Fibroblast of lung (primary cell): ENCODE results near the gene TIGD4.

Experiments
- CTCF ChIP-seq, 2 donors: IDR thresholded peaks in 1 of 2; conservative IDR thresholded peaks in 1 of 2; 1 replicate in 1 of 2; 2 replicates in 1 of 2; pipeline ENCODE4 v1.5.1; 2011 to 2012; ENCODE audit warnings: low read length in 2 of 2, control low read depth in 1 of 2, inconsistent platforms in 1 of 2, low read depth in 1 of 2, mild to moderate bottlenecking in 1 of 2
- EZH2 ChIP-seq: IDR thresholded peaks from 2 replicates; pipeline ENCODE4 v1.5.1; 2012; ENCODE audit warnings: low read length, control low read depth, mild to moderate bottlenecking; ENCODE audit errors: missing control alignments

DNA sequence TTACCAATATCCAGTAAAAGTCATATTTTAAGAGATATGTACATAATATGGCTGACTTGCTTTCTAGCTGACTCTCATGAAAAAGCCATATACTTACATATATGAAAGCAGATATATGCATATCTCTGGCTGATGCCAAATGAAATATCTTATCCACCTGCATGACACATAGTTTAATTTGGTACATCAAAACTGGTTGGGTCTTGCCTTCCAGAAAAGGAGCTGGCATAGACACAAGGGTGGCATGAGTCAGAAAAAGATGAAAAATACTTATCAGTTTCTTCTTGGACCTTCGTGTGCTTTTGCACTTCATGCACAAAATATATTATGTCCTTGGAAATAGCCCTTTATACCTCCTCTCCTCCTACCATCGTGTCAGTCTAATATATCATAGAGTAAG lies 32.1 kb downstream of the TIGD4 start:
- TF ChIP-seq CTCF (conservative IDR thresholded peaks at IDR 0.05 in 1 of 2, IDR thresholded peaks at IDR 0.05 in 1 of 2; ENCODE audit: low read depth in 1 of 2, low read length in 2 of 2): no peak
- no peak for TF ChIP-seq EZH2
